Caki2 (cell line): ENCODE results near the gene PPP1R12B. TPM values are rescaled to one million over a fixed set of nuclear protein-coding genes. Genes with fewer than 3 reads are reported as not detected.
"Not testable (repeated sequence)": the region's sequence is repeated elsewhere in the genome, so short reads cannot be mapped to it uniquely, and the experiment has no call there.

ENCODE experiments used
- DNase-seq: peaks from one replicate; pipeline ENCODE4 v3.0.0-alpha.2; 2015; ENCODE audit warnings: low read depth
- in situ Hi-C: cut with HindIII; loops from 2 replicates; pipeline ENCODE4 v1.10.0; 2016; ENCODE audit warnings: low sequenced_read_pairs, low pct_unique_long_range_greater_than_20kb, mixed read lengths
- total RNA-seq: library from RNA; depleted of rRNA; stranded (reverse); fragments of >200 nt; shearing (Covaris generic); gene quantifications from 2 replicates; pipeline ENCODE4 v1.2.3, GENCODE V29; 2014; ENCODE audit warnings: low replicate concordance

PPP1R12B gene
- total RNA-seq, 1 experiment from 2014 or later: 14.8 TPM

DNA sequence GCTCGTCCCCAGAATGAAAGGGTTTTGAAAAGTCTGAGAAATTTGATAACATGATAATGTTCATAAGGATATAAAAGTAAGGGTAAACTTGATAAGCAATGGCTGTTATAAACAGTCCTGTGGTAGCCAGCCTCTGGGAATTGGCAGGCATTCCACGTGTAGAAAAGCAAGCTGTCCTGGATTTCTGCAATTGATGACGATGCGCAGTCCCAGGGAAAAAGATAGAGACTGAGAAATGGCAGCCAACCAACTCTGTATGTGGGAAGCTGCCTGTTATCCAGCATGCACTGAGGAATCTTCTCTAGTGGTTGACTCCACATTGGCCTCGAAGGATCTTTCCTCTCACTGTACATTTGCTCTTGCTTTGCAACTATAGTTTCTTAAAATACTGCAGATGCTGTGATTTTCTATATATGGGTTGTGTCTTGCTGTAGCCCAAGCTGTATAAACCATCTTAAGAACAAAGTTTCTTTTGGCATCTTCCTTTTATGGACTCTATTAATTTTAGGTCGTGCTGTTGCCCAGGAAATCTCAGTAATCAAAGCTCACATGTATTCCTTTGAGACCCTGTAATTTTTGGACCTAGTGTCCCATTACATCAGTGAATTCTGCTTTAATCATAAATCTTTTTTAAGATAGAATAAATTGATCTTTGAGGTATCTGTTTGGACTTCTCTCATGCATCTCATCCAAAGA lies 157.5 kb downstream of the PPP1R12B start:
- DNase-seq, in situ Hi-C loops: not testable (repeated sequence)

DNA sequence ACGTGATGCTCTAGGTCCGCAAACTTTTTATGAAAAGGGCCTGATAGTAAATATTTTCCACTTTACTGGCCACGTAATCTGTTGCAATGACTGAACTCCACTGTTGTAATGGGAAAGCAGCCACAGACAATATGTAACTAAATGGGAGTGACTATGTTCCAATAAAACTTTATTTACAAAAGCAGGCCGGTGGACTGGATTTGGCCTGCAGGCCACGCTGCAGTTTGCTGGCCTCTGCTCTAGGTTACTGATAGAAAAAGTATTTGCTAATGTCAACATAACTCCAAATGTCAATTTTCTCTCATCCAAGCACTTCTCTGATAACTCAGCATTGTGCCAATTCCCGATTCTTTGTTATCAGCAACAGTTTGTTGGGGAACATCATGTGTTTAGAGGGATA lies 160.4 kb downstream of the PPP1R12B start:
- in situ Hi-C loops, DNase-seq: not testable (repeated sequence)

DNA sequence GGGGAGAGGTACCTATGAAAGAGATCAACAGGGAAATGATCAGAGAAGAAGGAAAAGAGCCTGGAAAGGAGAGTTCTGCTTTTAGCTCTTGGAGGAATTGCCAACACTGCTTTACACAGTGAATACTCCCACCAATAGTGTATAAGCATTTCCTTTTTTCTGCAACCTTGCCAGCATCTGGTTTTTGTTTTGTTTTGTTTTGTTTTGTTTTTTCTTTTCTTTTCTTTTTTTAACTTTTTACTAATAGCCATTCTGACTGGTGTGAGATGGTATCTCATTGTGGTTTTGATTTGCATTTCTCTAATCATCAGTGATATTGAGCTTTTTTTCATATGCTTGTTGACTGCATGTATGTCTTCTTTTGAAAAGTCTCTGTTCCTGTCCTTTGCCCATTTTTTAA lies 165.4 kb downstream of the PPP1R12B start:
- in situ Hi-C loops, DNase-seq: not testable (repeated sequence)

DNA sequence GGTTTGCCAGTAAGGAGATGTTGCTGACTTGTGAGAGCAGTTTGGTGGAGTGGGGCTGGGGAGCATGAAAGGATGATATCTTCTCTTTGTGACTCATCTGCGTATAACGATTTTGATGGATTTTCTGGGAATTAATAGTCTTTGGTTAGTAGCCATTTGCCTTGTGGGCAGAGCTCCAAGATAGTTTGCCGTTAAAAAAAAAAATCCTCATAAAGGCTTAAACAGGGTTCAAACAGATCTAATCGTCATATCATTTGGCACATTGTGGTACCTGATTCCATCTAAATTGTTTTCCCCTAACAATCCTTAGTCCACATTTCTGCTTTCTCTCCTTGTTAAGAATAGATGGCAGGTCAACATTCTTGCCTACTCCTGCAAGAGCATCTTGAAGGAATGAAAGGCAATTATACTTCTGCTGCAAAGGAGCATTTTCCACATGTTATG lies 168.0 kb downstream of the PPP1R12B start:
- no peak for DNase-seq
- in situ Hi-C loops: no loop called here

DNA sequence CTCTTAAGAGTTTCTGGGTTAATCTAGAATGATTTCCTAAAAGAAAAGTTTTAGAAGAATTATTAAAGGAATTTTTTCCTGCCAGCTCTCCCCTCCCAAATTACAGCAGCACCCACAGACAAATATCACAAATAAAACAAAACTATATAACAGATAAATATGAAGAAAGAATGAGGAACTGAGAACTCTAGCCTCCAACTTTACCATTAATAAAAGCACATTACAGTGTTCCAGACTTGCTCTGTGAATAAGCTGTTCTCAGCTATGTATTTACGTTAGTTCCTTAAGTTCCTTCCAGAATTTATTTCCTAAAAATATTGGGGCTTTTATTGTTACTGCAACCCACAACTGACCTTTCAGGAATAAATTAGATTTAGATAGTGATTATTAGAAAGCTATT lies 168.6 kb downstream of the PPP1R12B start:
- DNase-seq, in situ Hi-C loops: not testable (repeated sequence)

DNA sequence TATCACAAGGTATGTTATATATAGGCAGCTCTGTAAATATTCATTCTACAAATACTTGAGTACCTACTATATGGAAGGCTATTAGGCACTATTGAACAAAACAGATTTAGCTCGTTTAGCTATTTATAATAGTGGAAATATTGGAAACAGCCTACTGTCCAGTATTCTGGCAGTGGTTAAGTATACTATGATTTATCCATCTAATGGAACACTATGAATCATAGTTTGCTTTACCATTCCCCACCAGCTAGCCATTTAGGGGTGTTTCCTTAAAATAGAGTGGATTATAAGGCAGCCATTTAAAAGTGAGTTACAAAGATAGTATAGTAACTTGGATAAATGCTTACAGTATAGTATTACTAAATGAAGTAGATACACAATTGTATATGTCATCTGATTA lies 169.7 kb downstream of the PPP1R12B start:
- in situ Hi-C loops, DNase-seq: not testable (repeated sequence)

DNA sequence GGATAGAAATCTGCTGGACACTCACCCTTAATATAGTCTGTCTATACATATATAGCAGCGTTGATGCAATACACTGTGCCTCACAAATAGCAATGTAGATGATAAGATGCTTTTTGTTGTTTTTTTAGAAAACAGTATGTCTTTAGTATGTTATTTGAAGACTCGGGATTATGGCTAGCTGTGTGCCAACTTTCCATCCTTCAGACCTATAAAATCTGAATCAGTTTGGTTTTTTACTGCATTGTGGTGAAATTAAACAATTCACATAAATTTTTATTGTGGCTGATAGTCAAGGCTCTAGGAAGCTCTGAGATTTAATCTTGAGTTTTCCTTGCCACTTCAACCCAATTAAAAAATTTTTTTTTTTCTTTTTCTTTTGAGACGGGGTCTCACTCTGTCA lies 170.4 kb downstream of the PPP1R12B start:
- DNase-seq, in situ Hi-C loops: not testable (repeated sequence)

DNA sequence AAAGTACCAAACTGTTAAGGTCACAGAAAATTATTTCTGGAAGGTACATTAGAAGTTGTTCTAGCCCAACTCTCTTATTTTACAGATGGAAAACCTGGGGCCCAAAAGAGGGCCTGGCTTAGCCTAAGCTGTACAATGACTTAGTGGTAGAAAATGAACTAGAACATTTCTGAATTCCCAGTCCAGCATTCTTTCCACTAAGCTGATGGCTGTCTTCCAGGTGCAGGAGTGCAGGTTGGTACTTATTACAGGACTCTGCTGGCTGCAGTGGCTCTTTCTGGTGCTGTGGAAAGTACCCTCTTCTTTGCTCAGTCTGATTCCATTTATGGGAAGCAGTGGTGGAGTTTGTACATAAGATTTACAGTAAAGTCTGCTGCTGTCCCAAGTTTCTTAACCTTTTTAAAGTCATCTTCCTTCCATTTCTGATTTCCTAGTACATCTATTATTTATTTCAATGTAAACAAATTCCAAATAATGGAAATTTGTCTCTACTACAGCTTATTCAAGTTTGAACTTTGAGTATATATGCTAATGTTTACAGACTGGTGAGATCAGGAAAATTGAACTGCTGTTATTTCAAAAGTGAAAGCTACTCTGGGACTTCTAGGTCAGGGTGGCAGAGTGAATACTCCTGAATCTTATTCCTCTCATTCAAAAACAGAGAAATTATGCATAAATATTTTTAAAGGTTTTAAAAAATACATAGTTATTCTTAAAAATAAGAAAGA lies 171.8 kb downstream of the PPP1R12B start:
- in situ Hi-C loops, DNase-seq: not testable (repeated sequence)

DNA sequence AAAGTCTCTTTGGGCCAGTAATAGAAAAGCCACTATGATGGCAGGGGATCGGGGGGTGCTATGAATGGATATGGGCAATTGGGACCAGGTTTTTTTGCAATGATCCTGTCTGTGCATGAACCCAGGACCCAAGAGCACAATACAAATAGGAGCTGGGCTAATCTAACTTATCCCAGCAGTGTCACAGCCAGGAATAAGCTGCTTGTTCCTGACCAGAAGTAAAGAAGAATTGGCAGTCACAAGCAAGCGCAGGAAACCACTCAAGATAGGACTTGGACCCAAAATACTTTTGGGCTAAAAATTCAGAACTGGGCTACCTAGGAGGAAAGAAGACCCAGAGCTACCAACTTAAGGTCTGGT lies 172.3 kb downstream of the PPP1R12B start:
- DNase-seq, in situ Hi-C loops: not testable (repeated sequence)

DNA sequence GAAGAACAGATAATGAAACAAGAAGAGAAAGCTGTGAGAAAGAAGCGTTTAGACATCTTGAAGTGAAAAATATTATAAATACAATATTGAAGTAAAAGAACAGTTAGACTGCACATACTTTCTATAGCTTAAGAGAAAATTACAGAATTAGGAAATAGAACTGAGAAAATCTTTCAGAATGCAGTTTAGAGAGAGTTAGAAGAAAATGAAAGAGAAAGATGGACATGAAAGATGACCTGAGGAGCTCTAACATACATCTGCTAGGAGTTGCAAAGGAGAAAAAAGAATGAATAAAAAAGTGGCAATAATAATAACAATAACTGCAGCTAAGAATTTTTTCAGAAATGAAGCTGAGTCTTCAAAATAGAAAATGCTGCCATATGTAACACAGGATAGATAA lies 173.0 kb downstream of the PPP1R12B start:
- DNase-seq, in situ Hi-C loops: not testable (repeated sequence)

DNA sequence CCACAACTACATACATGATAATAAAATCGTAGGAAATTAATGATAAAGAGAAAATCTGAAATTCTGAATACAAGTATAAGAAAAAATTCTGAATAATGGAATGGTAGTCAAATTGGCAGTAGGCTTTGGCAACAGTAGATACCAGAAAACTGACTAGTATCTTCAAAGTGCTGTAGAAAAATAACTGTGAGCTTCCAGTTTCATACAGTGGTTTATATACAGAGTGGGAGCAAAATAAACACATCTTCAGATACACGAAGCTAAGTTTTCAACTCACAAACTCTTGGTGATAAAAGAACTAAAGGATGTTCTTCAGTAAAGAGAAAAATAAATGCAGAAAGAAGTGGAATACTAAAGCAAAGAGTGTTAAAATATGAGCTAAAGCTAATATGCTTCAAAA lies 173.4 kb downstream of the PPP1R12B start:
- DNase-seq: no peak
- in situ Hi-C loops: no loop called here

DNA sequence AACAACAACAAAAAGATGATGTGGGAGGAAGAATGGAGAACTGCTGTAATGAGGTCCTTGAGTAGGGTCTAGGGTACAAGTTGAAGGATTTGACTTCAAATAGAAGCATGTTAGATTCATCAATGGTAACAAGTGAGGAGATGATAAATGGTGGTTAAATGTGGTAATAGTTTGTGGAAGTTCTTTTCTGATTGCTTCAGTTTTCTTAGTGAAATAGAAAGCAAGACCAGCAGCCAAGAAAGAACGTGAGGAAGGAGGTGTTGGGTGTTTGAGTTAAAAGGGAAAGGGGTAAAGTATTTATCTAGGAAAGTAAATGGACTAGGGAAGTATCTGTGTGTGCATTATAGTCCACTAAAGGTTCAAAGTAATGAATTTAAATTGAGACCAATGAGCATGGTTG lies 177.6 kb downstream of the PPP1R12B start:
- in situ Hi-C loops: not testable (repeated sequence)

DNA sequence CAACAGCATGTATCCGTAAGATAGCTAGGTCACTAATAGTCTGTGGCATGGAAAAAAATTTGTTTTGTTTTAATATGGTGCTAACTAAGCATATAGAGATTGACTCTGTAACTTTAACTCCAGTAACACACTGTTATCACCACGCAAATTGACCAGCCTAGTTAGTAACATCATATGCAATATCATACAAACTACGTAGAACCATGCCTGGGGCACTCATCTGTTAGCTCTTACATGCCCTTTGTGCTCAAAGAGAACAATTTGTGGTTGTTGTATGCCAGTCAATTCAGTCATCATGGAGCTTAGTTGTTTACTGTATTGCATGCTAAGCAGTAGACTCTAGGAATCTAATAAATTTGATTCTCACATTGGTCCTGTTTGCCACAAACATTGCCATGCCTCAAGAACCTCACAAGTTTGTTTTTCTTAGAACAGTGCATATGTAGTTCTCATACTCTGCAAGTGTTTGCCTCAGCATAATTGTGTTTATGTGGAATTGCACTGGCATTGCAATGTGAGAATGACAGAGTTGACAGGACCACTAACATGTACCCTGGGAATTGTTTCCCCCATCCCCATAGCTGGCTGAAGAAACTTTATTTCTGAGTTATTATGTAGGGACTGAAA lies 179.7 kb downstream of the PPP1R12B start:
- DNase-seq, in situ Hi-C loops: not testable (repeated sequence)

More for the DNA sequence above, 177.6 kb downstream of the PPP1R12B start:
- not testable (repeated sequence) for DNase-seq

DNA sequence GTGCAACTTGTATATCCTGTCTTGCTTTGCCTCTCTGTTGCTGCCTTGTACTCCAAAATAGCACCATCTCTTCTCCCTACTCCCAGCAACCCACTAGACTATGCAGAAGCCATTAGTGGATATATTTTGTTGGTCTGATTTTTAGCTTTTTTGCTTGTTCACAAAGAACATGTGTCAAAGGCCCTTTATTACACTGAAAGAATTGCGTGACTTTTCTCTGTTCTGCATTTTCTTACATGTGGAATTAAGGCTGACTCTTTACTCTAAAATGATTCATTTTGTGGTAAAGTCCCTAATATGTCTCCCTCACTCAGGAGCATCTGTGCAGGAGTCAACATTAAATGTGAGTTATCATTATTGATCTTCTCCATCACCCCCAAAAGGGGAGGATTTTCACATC lies 182.2 kb downstream of the PPP1R12B start:
- DNase-seq, in situ Hi-C loops: not testable (repeated sequence)

DNA sequence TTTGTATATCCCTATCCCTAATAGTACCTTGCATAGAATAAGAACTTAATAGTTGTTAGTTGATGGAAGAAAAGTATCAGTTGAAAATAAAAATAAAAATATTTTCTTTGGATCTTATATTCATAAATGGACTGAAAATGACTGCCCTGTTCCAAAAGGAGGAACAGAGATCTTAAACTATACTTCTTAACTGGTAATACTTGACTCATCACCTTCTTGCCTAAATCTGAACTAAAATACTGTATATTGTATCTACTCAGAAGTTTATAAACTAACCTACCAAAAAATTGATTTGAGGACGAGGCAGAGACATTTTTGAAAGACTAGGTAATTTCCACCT lies 182.9 kb downstream of the PPP1R12B start:
- in situ Hi-C loops: no loop called here
- DNase-seq: no peak

DNA sequence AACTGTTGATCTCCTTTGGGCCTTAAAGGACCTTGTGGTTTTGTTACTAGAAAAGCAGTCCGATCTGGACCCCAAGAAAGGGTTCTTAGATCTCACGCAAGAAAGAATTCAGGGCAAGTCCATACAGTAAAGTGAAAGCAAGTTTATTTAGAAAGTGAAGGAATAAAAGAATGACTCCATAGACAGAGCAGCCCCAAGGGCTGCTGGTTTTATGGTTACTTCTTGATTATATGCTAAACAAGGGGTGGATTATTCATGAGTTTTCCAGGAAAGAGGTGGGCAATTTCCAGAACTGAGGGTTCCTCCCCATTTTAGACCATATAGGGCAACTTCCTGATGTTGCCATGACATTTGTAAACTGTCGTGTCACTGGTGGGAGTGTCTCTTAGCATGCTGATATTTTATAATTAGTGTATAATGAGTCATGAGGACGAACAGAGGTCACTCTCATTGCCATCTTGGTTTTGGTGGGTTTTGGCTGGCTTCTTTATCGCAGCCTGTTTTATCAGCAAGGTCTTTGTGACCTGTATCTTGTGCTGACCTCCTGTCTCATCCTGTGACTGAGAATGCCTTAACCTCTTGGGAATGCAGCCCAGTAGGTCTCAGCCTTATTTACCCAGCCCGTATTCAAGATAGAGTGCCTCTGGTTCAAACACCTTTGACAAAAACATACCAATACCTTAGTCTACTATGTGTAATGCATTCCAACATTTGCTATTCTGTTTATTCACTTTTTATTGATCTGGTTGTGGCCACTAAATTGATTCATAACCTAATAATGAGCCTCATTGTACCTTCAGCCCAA lies 183.5 kb downstream of the PPP1R12B start:
- DNase-seq, in situ Hi-C loops: not testable (repeated sequence)

DNA sequence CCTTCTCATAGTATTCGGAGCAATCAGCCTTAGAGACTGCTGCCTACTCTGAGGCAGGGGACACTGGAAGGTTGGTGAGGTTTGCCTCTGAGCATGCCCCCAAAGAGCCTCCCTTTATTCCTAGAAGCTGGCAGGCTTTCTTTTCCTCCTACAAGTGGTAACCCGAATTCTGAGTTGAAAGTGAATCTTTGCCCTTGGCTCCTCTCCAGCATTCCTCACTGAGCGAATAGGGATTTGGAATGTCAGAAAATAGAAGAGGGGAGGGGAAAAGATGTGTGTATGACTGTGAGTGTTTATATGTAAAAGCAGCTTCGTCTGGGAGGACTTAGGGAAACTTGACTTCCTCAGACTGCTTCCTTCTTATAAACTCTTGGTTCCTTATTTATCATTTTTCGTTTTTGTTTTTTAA lies 190.7 kb downstream of the PPP1R12B start:
- DNase-seq, in situ Hi-C loops: not testable (repeated sequence)

DNA sequence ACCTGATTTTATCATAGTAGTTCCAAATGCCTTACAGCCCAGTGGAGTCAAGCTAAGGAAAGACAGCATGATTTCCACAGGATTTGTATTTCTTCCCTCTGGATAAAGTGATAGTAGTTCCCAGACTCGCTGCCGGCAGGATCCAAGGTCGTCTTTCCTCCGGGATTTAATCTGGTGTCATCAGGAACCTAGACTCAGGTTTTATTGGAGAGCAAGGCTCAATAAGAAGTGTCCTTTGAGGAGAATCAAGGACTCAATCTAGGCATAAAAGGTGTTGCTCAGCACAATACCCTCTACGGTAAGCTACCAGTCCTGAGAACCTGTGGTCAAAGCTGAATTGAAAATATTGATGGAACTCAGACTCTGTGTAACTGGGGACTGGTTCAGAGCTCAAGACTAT lies 191.1 kb downstream of the PPP1R12B start:
- DNase-seq, in situ Hi-C loops: not testable (repeated sequence)
